NB4 (cell line): Measurements from ENCODE around the gene SIVA1.
"Not testable (repeated sequence)": the region's sequence is repeated elsewhere in the genome, so short reads cannot be mapped to it uniquely, and the experiment has no call there.

Experiments
- DNase-seq: peaks from one replicate; pipeline ENCODE4 v3.0.0; 2010; ENCODE audit warnings: low read depth
- H3K4me3 ChIP-seq: one replicate; pipeline ENCODE4 v1.5.1; 2011; ENCODE audit warnings: mild to moderate bottlenecking, low read depth, low read length, moderate library complexity
- MAX ChIP-seq: IDR thresholded peaks from 2 replicates; pipeline ENCODE4 v1.6.1; 2011; ENCODE audit warnings: low read depth, low read length
- MYC ChIP-seq: IDR thresholded peaks from 2 replicates; pipeline ENCODE4 v1.6.1; 2011; ENCODE audit warnings: low read depth, low read length
- POLR2A ChIP-seq: IDR thresholded peaks from 2 replicates; pipeline ENCODE4 v1.6.1; 2011; ENCODE audit warnings: mild to moderate bottlenecking; ENCODE audit not compliant: insufficient read length; ENCODE audit errors: extremely low read depth
- TF ChIP-seq, protein P1 (sequence below): IDR thresholded peaks from one replicate; pipeline ENCODE4 v1.5.1; 2012; ENCODE audit warnings: low read depth, low read length

The SIVA1 gene

DNA sequence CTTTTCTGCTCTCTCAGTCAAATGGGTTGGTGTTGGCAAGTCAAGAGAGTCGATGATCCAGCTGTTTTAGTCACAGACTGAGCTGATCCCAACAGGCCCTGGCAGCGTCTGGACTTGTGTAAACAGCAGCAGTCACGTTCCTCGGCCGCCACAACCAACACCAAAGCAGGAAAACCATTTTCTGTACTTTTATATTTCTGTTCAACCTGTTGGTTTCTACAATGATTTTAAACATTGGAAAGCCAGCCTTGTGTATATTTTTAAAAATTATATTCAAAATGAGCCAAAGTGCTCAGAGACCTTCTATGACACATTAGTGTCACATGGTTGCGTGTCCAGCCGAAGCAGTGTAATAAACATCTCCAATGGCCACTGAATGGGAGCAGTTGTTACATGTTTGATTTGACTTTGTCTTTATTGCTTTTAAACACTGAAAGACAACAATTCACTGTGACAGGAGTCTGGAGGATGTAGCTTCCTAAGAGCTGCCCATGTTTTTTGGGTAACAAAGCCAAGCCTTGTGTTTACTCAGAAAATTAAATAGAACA is 5.9 kb upstream of the SIVA1 start:
- TF ChIP-seq POLR2A (no peak), MAX (no peak), MYC (no peak)
- TF ChIP-seq, protein P1, sequence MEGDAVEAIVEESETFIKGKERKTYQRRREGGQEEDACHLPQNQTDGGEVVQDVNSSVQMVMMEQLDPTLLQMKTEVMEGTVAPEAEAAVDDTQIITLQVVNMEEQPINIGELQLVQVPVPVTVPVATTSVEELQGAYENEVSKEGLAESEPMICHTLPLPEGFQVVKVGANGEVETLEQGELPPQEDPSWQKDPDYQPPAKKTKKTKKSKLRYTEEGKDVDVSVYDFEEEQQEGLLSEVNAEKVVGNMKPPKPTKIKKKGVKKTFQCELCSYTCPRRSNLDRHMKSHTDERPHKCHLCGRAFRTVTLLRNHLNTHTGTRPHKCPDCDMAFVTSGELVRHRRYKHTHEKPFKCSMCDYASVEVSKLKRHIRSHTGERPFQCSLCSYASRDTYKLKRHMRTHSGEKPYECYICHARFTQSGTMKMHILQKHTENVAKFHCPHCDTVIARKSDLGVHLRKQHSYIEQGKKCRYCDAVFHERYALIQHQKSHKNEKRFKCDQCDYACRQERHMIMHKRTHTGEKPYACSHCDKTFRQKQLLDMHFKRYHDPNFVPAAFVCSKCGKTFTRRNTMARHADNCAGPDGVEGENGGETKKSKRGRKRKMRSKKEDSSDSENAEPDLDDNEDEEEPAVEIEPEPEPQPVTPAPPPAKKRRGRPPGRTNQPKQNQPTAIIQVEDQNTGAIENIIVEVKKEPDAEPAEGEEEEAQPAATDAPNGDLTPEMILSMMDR: no peak
- H3K4me3 ChIP-seq: no peak overlapping the region
- no peak for DNase-seq

DNA sequence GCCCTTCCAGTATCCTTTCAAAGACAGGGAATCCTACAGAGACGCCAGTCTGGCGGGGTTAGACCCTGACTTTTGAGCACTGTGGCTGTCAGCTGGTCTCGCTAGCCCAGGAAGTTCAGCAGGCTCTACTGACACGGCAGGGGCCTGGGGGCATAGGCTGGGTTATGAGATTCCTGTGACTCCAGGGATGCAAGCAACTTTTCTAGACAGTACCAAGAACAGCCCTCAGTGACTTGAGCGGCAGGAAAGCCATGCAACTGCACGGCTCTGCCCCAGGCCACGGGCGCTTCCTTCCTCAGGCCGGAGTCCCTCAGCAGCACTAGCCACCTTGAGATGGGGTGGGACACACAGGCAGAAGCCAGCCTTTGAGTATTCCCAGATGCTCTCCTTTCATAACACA is 5.1 kb upstream of the SIVA1 start:
- no peak overlapping the region for H3K4me3 ChIP-seq
- DNase-seq: no peak
- TF ChIP-seq, protein P1: no peak
- no peak for TF ChIP-seq MYC
- TF ChIP-seq POLR2A: no peak
- TF ChIP-seq MAX: no peak

DNA sequence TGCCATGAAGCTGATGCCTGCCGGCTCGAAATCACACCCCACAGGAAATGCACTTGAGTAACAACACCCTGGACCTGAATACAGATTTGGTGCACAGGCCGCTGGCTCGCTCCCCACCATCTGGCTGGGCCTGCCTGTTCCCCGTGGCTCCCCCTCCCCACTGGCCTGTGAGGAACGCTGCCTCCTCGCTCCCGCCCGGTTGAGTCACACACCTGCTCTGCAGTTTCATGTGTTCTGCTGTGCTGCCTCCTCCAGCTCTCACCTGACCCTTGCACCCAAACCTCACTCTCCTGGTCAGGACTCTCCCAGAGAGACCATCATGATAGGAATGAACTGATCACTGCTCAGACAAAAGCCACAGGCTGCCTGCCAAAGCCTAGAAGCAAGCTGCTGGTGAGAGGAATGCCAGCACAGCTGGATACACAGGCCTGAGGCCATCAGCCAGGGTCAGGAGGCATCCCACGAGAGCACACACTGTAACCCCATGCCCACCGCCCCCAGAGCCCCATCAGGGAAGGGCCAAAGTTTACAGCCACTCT is 3.8 kb upstream of the SIVA1 start:
- TF ChIP-seq MYC (no peak), POLR2A (no peak), MAX (no peak)
- TF ChIP-seq, protein P1: no peak
- no peak overlapping the region for H3K4me3 ChIP-seq
- no peak for DNase-seq

GRCh38 chr14:104750056-104750752 is 2.7 kb upstream of the SIVA1 start:
- H3K4me3 ChIP-seq: no peak overlapping the region
- TF ChIP-seq MAX (no peak), POLR2A (no peak), MYC (no peak)
- TF ChIP-seq, protein P1: no peak
- no peak for DNase-seq

GRCh38 chr14:104750753-104751057 is 2.2 kb upstream of the SIVA1 start:
- not testable (repeated sequence) for DNase-seq

DNA sequence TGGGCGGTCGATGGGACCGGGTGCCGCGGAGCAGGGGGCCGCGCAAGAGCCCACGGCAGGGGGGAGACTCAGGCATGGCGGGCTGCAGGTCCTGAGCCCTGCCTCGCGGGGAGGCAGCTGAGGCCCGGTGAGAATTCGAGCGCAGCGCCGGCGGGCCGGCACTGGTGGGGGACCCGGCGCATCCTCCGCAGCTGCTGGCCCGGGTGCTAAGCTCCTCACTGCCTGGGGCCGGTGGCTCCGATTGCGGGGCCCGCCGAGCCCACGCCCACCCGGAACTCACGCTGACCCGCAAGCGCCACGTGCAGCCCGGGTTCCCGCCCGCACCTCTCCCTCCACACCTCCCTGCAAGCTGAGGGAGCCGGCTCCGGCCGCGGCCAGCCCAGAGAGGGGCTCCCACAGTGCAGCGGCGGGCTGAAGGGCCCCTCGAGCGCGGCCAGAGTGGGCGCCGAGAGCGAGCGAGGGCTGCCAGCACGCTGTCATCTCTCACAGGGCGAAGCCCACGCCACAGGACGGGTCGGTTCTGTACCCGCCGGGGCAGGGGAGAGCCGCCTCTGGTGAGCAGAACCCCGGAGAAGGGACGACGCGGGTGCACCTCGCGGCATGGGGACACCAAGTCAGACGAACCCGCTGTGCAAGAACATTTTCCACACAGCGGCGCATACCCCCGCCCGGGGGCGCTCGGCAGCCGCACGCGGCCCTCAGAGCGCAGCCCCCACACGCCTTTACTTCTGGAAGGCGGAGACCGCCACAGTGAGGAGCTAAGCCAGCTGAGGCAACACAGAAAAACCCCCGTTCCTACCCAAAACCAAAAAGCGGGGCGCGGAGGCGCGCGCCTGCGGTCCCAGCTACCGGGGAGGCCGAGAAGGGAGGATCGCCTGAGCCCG is 1.2 kb upstream of the SIVA1 start:
- peak; percentile 86 for DNase-seq
- H3K4me3 ChIP-seq: peak overlapping the region; percentile 75
- TF ChIP-seq MAX (peak; percentile 69), MYC (peak; percentile 91), POLR2A (no peak)
- TF ChIP-seq, protein P1: peak; percentile 61

More at GRCh38 chr14:104750753-104751057, 2.2 kb upstream of the SIVA1 start:
- not testable (repeated sequence) for H3K4me3 ChIP-seq
